GM19043 (cell line): Measurements from ENCODE around the gene GET4.
A peak's percentile ranks its signal among the peaks of the same experiment; 100 is the strongest.
"Not testable (repeated sequence)": the region's sequence is repeated elsewhere in the genome, so short reads cannot be mapped to it uniquely, and the experiment has no call there.

ENCODE experiments used
- ATAC-seq: cut with Tn5 transposase; IDR thresholded peaks from one replicate; pipeline ENCODE4 v1.9.1; 2021; ENCODE audit warnings: low read depth; ENCODE audit not compliant: unreplicated experiment

Gene GET4

DNA sequence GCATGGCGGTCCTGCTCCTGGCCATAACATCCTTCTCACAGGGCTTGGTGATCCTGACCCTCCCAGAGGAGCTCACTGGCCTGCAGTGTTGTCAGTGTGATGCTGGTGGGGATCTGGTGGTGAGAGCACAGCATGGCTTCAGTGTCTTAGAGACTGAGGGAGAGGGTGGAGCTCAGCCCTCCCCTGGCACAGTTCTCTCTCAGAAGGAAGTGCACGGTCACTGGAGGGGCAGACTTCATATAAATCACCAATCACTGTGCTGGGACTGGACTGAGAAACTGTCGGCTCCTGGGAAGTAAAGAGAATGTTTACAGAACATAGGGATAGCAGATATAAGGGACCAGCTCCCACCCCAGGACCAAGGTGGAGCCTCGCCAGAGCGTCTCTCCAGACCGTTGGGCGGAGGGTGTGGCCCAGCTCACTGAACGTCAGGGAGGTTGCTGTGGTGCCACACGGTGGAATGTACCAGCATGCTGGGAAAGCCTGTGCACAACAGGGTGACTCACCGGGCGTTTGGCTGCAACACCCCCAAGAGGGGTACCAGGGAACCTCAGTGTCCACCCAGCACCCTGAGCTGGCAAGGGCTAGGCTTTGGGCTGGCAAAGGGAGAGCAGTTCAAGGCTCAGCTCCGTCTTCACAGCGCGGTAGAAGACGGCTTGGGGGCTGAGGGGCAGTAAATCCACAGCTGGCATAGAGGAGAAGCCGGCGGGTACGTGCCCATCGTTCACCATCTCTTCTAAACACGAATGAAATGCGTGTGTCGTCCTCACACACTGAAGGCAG lies 8.8 kb upstream of the GET4 start:
- ATAC-seq = no peak

DNA sequence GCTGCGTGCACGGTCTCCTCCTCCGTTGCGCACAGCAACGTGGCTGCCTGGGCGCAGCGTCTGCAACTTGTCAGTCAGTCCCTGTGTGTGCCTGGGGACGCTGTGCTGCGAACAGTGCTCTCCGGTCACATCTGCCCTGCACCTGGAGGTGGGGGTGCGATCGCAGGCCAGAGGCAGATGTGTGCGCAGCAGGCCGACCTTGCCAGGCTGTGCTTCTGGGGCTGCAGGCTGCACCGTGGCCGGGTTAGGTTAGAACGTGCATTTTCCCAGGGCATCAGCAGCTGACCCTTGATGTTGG lies 8.2 kb upstream of the GET4 start:
- ATAC-seq = no peak

DNA sequence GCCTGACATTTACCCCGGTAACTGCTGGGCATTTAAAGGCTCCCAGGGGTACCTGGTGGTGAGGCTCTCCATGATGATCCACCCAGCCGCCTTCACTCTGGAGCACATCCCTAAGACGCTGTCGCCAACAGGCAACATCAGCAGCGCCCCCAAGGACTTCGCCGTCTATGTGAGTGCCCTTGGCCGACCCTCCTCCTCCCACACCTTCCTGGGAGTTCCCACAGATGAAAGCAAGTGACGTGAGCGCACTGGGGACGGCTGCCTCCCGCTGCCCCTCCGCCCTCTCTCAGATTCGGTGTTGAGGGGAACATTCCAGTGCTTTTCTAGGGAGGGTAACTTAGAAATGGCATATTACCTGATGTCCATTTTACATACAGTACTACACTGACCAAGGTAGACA lies 7.0 kb upstream of the GET4 start:
- ATAC-seq = no peak

DNA sequence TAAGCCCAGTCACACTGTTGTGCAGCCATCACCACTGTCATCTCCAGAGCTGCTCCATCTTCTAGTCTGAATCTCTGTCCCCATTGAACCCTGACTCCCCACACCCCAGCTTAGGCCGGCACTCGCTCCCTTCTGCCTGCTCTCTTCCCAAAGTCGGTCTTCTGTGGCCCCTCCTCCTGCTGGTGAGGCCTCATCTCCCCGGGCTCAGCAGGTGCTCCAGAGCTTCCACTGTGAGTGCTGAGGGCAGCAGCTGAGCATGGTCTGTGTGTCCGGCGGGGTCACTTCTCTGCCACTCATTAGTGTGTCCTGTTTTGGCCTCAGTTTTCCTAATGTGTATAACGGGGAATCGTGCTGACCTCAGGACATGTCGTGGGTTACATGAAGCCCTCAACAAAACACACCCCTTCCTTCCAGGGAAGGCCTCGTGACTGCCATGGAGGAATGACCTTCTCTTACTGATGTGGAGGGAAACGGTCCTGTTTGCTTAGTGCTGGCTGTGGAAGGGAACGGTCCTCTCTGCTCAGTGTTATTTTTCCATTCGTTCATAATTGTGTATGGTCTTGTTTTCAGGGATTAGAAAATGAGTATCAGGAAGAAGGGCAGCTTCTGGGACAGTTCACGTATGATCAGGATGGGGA lies 4.3 kb upstream of the GET4 start:
- ATAC-seq = no peak

DNA sequence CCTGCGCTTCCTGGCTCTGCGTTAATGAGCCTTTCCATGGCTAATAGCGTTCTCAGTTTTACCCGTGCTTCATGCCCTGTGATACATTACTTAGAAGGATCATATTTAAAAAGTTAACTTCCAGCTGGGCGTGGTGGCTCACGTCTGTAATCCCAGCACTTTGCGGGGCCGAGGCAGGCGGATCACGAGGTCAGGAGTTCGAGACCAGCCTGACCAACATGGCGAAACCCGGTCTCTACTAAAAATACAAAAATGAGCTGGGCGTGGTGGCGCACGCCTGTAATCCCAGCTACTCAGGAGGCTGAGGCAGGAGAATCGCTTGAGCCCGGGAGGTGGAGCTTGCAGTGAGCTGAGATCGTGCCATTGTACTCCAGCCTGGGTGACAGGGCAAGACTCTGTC lies 3.7 kb upstream of the GET4 start:
- ATAC-seq = not testable (repeated sequence)

DNA sequence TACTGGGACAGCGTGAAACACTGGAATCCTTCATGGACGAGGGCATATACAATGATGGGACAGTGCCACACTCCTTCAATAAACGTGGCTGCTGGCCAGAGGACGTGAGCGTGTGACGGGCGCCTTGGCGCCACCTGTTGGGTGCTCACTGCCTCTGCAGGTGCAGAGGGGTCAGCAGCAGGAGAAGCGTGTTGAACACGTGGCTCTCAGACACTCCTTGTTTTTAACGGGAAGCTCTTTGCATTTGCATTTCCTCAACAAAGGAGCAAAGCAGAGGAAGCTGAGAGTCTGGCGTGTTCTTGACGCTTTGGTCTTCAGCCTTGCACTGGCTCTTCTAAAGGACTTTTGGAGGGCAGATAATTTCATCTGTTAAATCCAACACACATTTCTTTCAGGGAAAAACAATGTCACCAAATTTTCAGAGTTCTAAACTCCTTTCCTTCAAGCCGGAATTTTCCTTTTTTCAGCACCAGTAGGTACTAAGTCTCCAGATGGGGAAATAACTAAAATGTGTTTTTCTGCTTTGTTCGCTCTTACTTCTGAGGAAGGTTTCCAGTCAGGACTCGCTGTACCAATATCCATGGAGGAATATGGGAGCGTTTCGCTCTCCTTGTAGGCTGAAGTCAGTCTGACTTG lies 2.9 kb upstream of the GET4 start:
- ATAC-seq = no peak

DNA sequence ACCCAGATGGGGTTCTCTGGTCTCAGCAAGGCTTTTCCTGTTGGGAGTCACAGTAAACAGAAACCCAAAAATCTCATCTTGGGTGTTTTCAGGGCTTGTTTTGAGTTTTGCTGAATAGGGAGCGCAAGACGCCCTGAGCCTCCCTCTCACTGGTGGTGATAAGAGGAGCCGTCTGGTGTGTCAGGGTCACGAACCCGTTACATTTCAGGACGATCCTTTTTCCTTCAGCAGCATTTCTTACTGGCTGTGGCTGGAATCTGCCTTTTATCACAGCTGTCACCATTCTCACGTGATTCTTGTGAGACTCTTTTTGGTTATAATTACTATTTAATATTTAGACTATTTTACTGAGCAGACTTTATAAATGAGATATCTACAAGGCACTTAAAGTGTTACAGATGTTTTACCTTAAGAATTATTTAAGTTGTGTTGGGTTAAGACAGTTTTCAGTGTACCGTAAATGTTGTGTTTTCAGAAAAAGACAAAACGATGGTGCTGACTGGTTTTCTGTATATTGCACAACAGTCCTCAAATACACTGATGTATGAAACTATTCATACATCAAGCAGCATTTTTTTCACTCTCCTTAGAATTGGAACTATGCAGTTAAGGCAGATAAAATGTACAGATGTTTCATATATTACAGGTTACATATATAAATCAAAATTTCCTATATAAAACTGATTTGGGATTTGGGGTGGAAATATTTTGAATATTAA lies 2.2 kb upstream of the GET4 start:
- ATAC-seq = no peak

DNA sequence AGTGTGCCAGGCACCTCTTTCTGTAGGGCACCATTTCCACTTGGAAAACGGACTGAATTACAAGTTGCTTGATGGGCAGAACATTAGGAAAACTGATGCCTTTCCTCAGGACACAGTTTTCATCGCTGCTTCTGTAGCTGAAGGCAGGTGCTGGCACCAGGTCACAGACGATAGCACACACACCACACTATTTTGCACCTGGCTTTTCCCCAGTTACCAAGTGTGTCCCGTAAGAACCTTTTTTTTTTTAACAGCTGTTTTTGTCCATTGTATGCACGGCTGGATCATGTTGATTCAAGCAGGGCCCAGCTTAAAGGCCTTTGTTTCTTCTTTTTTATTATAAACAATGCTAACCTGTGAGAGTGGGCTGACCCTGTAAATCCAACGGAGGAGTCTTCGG lies 1.3 kb upstream of the GET4 start:
- ATAC-seq = no peak

DNA sequence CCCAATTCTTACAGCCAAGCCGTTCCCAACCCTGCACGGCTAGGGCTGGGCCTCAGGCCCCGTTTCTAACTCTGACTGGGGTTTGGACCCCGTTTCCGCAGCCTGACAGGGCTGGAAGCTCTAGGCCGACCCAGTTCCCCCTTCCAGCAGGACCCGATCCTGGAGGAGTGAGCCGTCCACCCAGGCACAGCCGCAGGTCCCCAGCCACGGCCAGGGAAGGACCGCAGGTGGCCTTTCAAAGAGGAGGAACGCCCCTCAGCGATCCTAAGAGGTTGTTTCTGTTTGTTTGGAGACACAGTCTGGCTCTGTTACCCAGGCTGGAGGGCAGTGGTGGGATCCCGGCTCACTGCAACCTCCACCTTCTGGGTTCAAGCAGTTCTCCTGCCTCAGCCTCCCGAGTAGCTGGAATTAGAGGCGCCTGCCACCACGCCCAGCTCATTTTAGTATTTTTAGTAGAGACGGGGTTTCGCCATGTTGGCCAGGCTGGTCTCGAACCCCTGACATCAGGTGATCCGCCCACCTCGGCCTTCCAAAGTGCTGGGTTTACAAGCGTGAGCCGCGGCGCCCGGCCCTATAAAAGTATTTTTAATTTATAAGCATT lies 778 bp upstream of the GET4 start:
- ATAC-seq = no peak

DNA sequence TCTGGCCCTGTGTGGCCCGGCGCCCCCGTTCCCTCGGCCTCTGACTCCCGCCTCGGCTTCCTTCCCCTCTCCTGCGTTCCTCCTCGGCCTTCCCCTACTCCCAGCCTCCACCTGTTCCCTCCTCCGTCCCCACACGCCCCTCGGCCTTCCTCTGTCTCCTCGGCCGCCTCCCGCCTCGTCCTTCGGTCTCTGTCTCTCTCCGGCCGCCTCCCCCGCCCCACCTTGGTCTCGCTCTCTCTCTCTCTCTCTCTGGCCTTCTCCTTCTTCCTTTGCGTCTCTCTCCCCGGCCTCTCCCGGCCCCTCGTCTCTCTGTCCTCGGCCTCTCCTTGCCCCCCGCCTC lies 588 bp downstream of the GET4 start:
- peak; percentile 25 for ATAC-seq

DNA sequence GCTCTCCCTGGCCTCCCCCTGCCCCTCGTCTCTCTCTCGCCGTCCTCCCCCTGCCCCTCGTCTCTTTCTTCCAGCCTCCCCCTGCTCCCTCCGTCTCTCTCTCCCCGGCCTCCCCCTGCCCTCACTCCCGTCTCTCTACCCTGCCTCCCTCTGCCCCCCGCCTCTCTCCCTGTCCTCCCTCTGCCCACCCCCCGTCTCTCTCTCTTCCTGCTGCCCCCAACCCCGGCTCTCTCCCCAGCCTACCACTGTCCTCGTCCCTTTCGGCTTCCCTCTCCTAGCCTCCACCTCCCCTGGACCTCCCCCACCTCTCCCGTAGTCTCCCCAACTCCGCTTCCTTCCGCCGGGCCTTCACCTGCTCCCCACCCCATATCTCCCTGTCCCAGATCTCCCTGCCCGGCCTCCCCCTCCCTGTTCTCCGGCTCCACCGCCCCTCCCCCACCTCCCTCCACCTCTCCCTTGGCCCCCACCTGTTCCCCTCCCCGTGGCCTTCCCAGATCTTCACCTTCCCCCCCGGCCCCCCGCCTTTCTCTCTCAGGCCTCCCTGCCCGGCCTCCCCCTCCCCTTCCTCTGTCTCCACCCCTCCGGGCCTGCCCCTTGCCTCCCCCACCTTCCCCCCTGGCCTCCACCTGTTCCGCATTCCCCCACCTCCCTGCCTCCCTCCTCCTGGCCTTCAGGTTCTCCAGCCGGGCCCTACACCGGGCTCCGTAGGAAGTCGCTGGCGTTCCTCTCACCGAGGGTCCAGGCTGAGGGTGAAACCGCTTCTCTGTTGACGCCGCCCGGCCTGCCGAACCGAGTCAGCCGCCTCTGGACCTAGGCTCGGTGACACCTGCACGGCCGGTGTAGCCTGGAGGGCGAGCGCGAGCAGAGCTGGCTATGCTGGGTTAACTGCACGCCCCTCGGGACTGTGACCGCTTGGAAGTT lies 1.2 kb downstream of the GET4 start:
- no peak for ATAC-seq

DNA sequence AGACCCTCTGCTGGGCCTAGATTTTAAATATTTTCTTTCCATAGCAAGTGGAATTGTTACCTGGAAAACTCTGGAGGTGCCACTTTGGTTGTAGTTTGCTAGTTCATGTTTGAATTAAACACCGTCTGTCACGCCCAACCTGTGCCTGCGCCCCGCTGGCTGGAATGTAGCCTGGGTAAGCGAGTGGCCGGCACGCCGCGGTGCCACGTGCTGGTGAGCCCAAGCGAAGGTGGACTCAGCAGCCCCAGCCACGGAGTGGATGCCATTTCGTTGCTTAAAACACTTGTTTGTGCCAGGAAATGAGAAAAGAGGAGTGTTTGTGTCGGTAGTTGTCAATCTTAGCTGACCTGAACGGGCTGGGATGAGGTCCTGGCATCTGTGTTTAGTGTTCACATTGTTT lies 2.7 kb downstream of the GET4 start:
- no peak for ATAC-seq

DNA sequence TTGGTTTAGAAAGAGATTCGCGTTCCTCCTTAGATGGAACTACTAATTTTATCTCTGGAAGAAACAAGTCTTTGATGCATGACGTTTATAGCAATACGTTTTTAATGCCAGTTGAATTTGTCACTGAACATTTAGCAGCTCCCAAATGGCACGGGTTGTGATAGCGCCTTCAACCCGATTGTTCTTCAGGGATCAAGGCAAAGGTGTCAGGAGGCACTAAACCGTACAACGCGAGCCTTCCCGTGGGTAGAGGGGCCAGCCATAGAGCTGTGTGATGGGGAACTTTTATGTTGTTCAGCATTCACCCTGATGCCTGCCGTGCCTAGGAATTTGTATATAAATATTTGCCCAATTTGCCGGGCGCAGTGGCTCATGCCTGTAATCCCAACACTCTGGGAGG lies 3.4 kb downstream of the GET4 start:
- no peak for ATAC-seq

DNA sequence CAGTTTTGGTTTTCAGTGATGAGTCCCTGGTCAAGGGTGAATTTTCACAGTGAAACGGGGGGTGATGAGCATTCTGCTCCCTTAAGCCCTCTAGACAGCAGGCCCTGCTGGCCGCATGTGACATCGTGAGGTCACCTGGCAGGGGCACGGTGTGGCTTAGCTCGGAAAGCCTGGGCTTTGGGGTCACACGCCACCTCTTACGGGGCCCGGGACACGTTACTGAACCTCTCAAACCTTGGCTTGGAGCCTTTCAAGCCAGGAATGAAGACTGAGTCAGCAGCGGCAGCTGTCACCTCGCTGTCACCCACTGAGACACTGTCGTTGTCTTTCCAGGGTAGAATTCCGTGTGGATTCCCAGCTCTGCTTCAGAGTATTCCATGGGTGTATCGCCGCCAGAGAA lies 4.1 kb downstream of the GET4 start:
- ATAC-seq = no peak

DNA sequence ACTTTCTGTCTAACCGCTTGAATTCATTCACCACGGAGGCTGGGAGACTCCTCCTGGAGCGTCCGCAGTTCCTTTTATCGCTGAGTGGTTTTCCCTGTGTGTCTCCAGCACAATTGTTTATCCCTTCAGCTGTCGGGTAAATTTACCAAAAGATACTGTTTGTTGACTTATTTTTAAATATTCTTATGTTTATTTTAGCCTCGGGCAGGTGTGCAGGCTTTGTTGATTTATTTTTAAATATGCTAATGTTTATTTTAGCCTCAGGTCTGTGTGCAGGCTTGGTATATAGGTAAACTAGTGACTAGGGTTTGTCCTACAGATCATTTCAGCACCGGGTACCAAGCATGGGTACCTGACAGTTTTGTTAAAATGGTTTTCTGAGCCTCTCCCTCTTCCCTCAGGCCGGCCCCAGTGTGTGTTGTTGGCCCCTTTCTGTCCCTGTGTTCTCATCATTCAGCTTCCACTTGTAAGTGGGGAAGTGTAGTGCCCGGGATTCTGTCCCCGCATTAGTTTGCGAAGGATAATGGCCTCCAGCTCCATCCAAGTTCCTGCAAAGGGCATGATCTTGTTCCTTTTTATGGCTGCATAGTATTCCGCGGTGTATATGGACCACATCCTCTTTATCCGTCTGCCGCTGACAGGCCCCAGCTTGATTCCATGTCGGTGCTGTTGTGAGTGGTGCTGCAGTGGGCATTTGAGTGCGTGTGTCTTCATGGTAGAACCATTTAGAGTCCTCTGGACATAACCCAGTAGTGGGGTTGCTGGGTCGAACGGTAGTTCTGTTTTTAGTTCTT lies 5.3 kb downstream of the GET4 start:
- ATAC-seq = no peak

DNA sequence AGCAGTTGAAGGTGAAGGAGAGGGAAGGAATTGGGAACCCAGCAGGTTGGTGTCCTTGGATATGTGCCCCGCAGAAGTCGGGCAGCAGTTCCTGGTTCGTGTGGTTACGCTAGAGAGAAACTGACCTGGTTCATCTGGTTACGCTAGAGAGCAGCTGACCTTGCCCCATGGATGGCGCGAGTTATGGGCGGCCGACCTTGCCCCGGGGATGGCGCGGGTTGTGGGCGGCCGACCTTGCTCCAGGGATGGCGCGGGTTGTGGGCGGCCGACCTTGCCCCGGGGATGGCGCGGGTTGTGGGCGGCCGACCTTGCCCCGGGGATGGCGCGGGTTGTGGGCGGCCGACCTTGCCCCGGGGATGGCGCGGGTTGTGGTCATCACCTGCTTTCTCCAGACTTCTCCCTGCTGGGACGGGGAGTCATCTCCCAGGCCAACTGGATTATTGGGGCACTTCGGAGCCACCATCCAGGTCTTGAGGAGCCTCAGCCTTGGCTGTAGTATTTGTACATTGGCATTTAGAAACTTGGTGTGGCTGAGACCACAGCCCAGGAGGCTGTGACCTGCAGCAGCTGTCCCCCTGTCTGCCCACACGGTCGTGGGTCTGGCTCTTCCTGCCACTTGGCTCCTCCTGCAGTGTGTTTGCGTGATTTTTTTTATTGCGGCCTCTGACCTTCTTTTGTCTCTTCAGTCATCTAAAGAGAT lies 6.1 kb downstream of the GET4 start:
- no peak for ATAC-seq

DNA sequence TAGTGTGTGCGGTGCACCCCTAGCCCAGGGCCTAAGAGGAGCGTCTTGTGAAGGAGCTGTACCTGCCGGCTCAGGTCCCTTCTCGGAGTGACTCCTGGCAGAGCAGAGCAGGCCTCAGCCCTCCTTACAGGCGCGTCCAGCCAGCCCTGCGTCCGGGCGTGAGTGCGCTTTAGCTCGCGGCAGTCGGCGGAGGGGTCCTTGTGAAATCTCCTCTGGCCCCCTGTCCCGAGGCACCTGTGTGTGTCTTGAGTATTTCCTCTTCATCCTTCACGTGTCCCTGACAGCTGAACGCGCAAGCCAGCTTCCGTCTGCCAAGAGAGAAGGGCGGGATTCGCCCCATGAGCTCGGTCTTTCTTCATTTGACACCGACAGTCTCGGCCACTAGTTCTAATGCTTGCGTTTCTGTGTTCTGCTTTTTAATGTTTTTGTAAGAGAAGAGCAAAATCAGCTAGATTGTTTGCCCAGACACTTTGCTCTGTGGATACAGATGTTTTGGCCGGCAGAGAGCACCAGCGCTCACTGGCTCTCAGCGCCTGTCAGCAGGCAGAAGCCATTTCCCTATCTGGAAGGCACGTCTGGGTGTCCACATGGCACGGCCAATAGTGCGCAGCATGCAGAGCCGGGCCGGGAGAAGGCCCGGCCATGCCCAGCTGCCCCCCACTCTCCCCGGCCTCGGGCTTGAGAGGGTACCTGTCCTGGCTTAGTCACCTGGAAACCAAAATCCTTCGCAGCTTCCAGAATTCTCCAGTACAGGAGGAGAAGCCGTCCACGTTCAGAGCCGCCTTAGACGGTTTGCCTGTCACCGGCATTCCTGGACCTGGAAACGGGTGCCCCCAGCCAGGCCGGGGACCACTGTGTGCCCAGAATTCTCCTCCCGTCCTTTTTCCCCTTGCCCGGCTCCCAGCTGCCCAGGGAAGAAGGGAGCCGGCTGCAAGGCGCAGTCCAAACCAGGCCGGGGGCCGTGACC lies 7.0 kb downstream of the GET4 start:
- no peak for ATAC-seq
